ENCODE results near the gene DSTYK.

Gene DSTYK

DNA sequence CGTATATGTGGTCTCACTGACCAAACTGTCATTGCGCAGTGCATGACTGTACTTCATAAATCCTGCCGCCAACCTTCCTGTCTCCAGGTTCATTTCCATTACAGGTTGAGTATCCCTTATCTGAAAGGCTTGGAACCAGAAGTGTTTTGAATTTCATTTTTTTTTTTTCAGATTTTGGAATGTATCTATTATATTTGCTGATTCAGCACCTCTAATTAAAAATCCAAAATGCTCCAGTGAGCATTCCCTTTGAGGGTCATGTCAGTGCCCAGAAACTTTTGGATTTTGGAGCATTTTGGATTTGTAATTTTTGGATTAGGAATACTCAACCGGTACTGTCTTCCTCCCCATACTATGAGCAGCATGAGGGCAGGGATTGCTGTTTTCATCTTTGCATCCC, 59.0 kb downstream of the DSTYK start:
- no peaks in the 10 kb centered on the region for H3K79me2 ChIP-seq (ENCODE audit: low read length)
- H2AFZ ChIP-seq (ENCODE audit: low read length), result no peak overlapping the region
- no peaks in the 10 kb centered on the region for H3K9me2 ChIP-seq (replicated peaks; ENCODE audit: insufficient read depth, low read length)
- no peak for DNase-seq
- H3F3A ChIP-seq (ENCODE audit: insufficient read depth, low read length), result no peaks in the 10 kb centered on the region
- H3K9ac ChIP-seq (ENCODE audit: low read length), result no peak overlapping the region
- H3K27me3 ChIP-seq (replicated peaks; ENCODE audit: insufficient read depth, low read length), result no peaks in the 10 kb centered on the region
- no peak for TF ChIP-seq EZH2phosphoT487 (IDR thresholded peaks at IDR 0.05; ENCODE audit: low read length)
- no peak for TF ChIP-seq EZH2 (optimal IDR thresholded peaks at IDR 0.05; ENCODE audit: low read depth, low read length)
- TF ChIP-seq, protein P1, sequence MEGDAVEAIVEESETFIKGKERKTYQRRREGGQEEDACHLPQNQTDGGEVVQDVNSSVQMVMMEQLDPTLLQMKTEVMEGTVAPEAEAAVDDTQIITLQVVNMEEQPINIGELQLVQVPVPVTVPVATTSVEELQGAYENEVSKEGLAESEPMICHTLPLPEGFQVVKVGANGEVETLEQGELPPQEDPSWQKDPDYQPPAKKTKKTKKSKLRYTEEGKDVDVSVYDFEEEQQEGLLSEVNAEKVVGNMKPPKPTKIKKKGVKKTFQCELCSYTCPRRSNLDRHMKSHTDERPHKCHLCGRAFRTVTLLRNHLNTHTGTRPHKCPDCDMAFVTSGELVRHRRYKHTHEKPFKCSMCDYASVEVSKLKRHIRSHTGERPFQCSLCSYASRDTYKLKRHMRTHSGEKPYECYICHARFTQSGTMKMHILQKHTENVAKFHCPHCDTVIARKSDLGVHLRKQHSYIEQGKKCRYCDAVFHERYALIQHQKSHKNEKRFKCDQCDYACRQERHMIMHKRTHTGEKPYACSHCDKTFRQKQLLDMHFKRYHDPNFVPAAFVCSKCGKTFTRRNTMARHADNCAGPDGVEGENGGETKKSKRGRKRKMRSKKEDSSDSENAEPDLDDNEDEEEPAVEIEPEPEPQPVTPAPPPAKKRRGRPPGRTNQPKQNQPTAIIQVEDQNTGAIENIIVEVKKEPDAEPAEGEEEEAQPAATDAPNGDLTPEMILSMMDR (IDR thresholded peaks at IDR 0.05; ENCODE audit: low read length), result no peak
- H3K4me1 ChIP-seq (ENCODE audit: low read length), result no peaks in the 10 kb centered on the region
- H4K20me1 ChIP-seq (ENCODE audit: insufficient read depth, low read length), result no peaks in the 10 kb centered on the region
- H3K9me3 ChIP-seq (replicated peaks; ENCODE audit: insufficient read depth, low read length), result no peaks in the 10 kb centered on the region
- no peak overlapping the region for H3K4me3 ChIP-seq (ENCODE audit: low read length)
- peaks cover 7% of the 10 kb centered on the region; the same call in 1 of the 2 replicates for H3K36me3 ChIP-seq (replicated peaks; ENCODE audit: insufficient read depth, low read length)
- no peak overlapping the region for H3K4me2 ChIP-seq (ENCODE audit: low read depth, low read length)
- H3K27ac ChIP-seq (ENCODE audit: low read length), result no peak overlapping the region

GRCh38 chr1:205150651-205151428, 60.7 kb downstream of the DSTYK start:
- DNase-seq, result no peak
- Histone ChIP-seq H3K4me2 (ENCODE audit: low read depth, low read length) (no peak overlapping the region), H3K4me3 (ENCODE audit: low read length) (no peak overlapping the region), H3K9me3 (replicated peaks; ENCODE audit: insufficient read depth, low read length) (no peaks in the 10 kb centered on the region), H4K20me1 (ENCODE audit: insufficient read depth, low read length) (no peaks in the 10 kb centered on the region), H3F3A (ENCODE audit: insufficient read depth, low read length) (no peaks in the 10 kb centered on the region), H3K36me3 (replicated peaks; ENCODE audit: insufficient read depth, low read length) (peaks cover under 1% of the 10 kb centered on the region; the same call in 1 of the 2 replicates), H2AFZ (ENCODE audit: low read length) (no peak overlapping the region), H3K9me2 (replicated peaks; ENCODE audit: insufficient read depth, low read length) (no peaks in the 10 kb centered on the region), H3K27ac (ENCODE audit: low read length) (no peak overlapping the region), H3K79me2 (ENCODE audit: low read length) (no peaks in the 10 kb centered on the region), H3K4me1 (ENCODE audit: low read length) (no peaks in the 10 kb centered on the region), H3K9ac (ENCODE audit: low read length) (no peak overlapping the region), H3K27me3 (replicated peaks; ENCODE audit: insufficient read depth, low read length) (no peaks in the 10 kb centered on the region)
- TF ChIP-seq, protein P1 (IDR thresholded peaks at IDR 0.05; ENCODE audit: low read length), result no peak
- TF ChIP-seq EZH2phosphoT487 (IDR thresholded peaks at IDR 0.05; ENCODE audit: low read length) (no peak), EZH2 (optimal IDR thresholded peaks at IDR 0.05; ENCODE audit: low read depth, low read length) (no peak)

DNA sequence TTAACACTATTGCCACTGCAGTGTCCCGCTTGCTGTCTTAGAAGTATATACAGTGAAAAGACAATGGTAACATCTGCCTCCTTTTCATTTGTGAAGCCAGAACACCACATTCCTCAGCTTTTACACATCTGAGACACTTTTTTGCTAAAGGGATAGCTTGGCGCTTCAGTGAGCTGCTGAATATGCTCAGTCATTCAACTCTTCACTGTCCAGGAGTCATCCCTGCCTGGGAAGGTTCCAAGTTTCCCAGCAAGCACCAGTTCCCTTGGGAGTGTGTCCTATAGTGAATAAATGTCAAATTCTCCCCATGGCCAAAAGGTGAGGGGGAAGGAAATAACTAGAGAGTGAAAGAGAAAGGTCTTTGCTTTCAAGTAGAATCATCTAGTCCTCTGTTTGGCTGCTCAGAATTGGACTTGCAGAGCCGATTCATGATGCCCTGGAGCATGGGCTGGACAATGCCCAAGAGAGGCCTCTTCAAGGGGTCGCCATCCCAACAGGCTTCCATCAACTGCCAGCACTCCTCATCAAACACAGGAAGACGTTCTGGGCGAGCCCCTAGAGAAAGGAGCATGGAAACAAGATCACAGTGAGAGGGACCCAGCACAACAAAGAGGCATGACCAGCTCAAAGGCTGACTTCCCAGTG, 64.2 kb downstream of the DSTYK start:
- H3K9me2 ChIP-seq (replicated peaks; ENCODE audit: insufficient read depth, low read length), result no peaks in the 10 kb centered on the region
- no peak overlapping the region for H3K9ac ChIP-seq (ENCODE audit: low read length)
- H3K27ac ChIP-seq (ENCODE audit: low read length), result no peak overlapping the region
- no peak for DNase-seq
- no peaks in the 10 kb centered on the region for H4K20me1 ChIP-seq (ENCODE audit: insufficient read depth, low read length)
- peaks cover 2% of the 10 kb centered on the region for H3K4me1 ChIP-seq (ENCODE audit: low read length)
- H3K4me3 ChIP-seq (ENCODE audit: low read length), result no peak overlapping the region
- H2AFZ ChIP-seq (ENCODE audit: low read length), result no peak overlapping the region
- H3K36me3 ChIP-seq (replicated peaks; ENCODE audit: insufficient read depth, low read length), result no peaks in the 10 kb centered on the region
- no peaks in the 10 kb centered on the region for H3K9me3 ChIP-seq (replicated peaks; ENCODE audit: insufficient read depth, low read length)
- H3K4me2 ChIP-seq (ENCODE audit: low read depth, low read length), result no peak overlapping the region
- no peaks in the 10 kb centered on the region for H3K79me2 ChIP-seq (ENCODE audit: low read length)
- peaks cover 3% of the 10 kb centered on the region for H3F3A ChIP-seq (ENCODE audit: insufficient read depth, low read length)
- H3K27me3 ChIP-seq (replicated peaks; ENCODE audit: insufficient read depth, low read length), result no peaks in the 10 kb centered on the region
- TF ChIP-seq, protein P1 (IDR thresholded peaks at IDR 0.05; ENCODE audit: low read length), result no peak
- TF ChIP-seq EZH2phosphoT487 (IDR thresholded peaks at IDR 0.05; ENCODE audit: low read length) (no peak), EZH2 (optimal IDR thresholded peaks at IDR 0.05; ENCODE audit: low read depth, low read length) (no peak)

Measured in MM.1S (cell line).